ENCODE measurements around the gene HIF1AN. TPM values are rescaled to one million over a fixed set of nuclear protein-coding genes. Genes with fewer than 3 reads are reported as not detected.

The HIF1AN gene
- total RNA-seq, 1 experiment from 2014 or later = 49.9 TPM

DNA sequence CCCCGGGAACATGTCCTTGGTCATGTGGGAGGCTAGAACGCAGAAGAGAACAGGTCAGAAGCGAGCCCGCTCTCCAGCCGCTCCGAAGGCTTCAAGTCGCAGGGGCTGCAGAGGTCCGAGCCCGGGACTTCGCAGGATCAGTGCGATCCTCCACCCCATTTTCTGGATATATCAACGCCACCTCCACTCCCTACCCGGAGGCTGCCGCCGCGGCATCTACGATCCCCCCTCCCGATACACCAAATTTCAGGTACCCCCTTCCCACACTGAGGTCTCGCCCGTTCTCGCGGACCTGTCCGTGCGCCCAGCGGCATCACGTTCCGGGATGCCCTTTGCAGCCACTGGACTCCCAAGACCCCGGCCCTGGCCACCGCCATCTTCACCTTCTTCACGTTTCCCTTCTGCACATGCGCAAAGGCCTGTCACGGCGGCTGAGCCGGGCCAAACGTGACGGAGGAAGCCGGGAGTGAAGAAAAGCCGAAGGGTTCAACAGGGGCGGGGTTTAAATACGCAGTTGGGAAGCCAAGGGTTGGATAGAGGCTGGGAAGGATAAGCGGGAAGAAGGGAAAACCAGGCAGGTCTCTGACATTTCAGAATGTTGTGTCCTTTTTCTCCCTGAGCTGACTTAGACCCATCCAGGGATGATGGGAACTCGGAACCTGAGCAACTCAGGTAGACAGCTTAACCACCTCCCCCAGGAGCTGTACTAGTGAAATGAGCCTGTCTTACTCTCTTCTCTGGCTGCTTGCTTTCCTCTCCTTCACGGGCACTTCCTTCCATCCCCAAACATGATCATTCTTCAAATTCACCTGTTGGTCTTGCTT is 6.1 kb upstream of the HIF1AN start, which contains the start of gene NDUFB8 (continued):
- TF ChIP-seq MYBL2 (CRISPR knock-in tag; IDR thresholded peaks at IDR 0.05) (no peak), KAT7 (CRISPR knock-in tag; IDR thresholded peaks at IDR 0.05; ENCODE audit: borderline replicate concordance) (no peak), ZMAT4 (CRISPR knock-in tag; IDR thresholded peaks at IDR 0.05) (no peak), FOXJ3 (CRISPR knock-in tag; IDR thresholded peaks at IDR 0.05; ENCODE audit: borderline replicate concordance) (no peak), FOXP1 (CRISPR knock-in tag; IDR thresholded peaks at IDR 0.05; ENCODE audit: borderline replicate concordance) (no peak), AR (CRISPR knock-in tag; IDR thresholded peaks at IDR 0.05) (no peak), CREB1 (CRISPR knock-in tag; IDR thresholded peaks at IDR 0.05) (no peak), HMGA2 (CRISPR knock-in tag; IDR thresholded peaks at IDR 0.05) (peak; percentile 18; the same call in 1 of the 2 replicates), ATF1 (CRISPR knock-in tag; IDR thresholded peaks at IDR 0.05) (no peak), ZNF425 (CRISPR knock-in tag; conservative IDR thresholded peaks at IDR 0.05) (no peak), E2F5 (CRISPR knock-in tag; IDR thresholded peaks at IDR 0.05) (no peak)
- TF ChIP-seq, protein P1, sequence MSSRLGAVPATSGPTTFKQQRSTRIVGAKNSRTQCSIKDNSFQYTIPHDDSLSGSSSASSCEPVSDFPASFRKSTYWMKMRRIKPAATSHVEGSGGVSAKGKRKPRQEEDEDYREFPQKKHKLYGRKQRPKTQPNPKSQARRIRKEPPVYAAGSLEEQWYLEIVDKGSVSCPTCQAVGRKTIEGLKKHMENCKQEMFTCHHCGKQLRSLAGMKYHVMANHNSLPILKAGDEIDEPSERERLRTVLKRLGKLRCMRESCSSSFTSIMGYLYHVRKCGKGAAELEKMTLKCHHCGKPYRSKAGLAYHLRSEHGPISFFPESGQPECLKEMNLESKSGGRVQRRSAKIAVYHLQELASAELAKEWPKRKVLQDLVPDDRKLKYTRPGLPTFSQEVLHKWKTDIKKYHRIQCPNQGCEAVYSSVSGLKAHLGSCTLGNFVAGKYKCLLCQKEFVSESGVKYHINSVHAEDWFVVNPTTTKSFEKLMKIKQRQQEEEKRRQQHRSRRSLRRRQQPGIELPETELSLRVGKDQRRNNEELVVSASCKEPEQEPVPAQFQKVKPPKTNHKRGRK (CRISPR knock-in tag; IDR thresholded peaks at IDR 0.05; ENCODE audit: borderline replicate concordance) = no peak

- Mint-ChIP-seq H3K9me3 (no peaks in the 10 kb centered on the region), H3K4me1 (peaks cover 13% of the 10 kb centered on the region), H3K36me3 (peaks cover 5% of the 10 kb centered on the region), H3K27ac (no peak overlapping the region), H3K27me3 (ENCODE audit: low read depth) (no peaks in the 10 kb centered on the region), H3K4me3 (no peak overlapping the region)
- no peak for TF ChIP-seq ZSCAN18 (CRISPR knock-in tag; IDR thresholded peaks at IDR 0.05)
- no peak for TF ChIP-seq FOXK1 (CRISPR knock-in tag; IDR thresholded peaks at IDR 0.05)
- TF ChIP-seq TEAD4 (CRISPR knock-in tag; IDR thresholded peaks at IDR 0.05) = no peak
- no peak for TF ChIP-seq NFATC4 (CRISPR knock-in tag; IDR thresholded peaks at IDR 0.05)
- no peak for TF ChIP-seq ZNF423 (CRISPR knock-in tag; IDR thresholded peaks at IDR 0.05)
- DNase-seq (ENCODE audit: low spot score) (no peak), ATAC-seq (no peak)
- ChIA-PET POLR2A (no interaction called here), CTCF (no interaction called here)
Observed at GRCh38 chr10:100531761-100532160, 4.0 kb upstream of the HIF1AN start.
